ENCODE measurements around the gene SP6.

Gene SP6

GRCh38 chr17:47879776-47880454 is 29.0 kb upstream of the SP6 start:
- DNase-seq (ENCODE audit: low read depth in 3 of 3) = no peak

GRCh38 chr17:47879028-47879585 is 28.1 kb upstream of the SP6 start:
- no peak for DNase-seq (ENCODE audit: low read depth in 3 of 3)

- DNase-seq (ENCODE audit: low read depth in 3 of 3) = no peak
Measured at GRCh38 chr17:47878203-47879027, 27.5 kb upstream of the SP6 start.

- no peak for DNase-seq (ENCODE audit: low read depth in 3 of 3)
Measured at GRCh38 chr17:47877368-47878034, 26.5 kb upstream of the SP6 start.

- DNase-seq (ENCODE audit: low read depth in 3 of 3) = no peak
Measured at GRCh38 chr17:47875011-47875985, 24.3 kb upstream of the SP6 start.

DNA sequence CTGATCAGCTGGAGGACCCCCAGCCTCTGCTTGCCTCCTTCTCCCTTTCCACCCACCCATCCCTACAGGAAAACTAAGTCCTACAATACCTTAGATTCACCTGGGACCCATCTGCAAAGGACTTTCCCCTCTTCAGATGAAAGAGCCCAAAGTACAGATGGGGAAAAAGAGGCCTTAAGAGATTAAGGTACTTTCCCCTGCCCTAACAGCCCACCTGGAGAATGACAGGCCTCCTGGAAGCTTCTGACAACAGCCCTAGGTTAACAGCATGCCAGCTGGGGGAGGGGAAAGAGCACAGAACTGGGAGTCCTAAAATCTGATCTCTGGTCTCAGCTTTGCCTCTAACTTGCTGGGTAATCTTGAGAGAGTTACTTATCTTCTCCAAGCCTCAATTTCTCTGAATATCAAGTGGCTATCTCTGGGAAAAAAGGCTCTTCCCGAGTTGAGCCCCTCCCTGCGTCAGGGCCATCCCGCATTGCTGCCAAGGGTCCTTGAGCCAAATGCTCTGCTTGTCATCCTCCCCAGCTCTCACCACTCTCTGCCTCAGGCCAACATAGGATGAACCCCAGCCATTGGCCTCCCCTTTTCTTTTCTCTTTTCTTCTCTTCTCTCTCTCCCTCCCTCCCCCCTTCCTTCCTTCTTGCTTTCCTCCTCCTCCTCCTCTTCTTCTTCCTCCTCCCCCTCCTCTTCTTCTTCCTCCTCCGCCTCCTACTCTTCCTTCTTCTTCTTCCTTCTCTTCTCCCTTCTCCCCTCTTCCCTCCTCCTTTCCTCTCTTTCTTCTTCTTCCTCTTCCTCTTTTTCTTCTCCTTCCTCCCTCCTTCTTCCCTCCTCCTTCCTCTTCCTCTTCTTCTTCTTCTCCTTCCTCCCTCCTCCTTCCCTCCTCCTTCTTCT is 22.5 kb upstream of the SP6 start:
- DNase-seq (ENCODE audit: low read depth in 3 of 3) = no peak

- DNase-seq (ENCODE audit: low read depth in 3 of 3) = no peak
Measured at GRCh38 chr17:47872651-47873161, 21.7 kb upstream of the SP6 start.

DNA sequence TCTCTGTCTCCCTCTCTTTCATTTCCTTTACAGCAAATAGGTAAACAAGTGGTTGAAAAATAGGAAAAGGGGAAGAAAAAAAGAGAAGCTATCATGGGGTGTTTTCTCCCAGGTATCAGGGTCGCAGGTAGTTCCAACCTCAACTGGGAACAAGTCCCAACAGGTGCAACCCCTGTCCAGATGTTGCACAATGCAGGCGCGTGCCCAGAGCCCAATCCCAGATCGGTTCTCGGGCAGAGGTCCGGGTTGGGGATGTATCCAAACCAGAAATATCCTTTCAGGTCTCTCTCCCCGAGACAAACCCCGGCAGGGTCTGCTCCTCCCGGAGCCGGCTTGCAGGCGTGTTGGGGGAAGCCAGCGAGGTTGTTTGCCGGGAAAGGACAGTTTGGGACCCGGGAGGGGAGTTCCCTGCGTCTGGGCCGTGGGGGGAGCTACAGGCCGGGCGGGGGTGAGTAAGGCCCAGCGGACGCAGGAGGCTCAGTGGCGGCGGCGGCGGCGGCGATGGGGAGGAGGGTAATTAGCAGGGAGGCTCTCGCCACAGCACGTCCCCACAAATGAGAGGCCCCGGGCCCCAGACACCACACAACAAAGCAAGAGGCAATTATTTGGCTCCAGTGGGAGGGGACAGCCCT is 21.2 kb upstream of the SP6 start:
- DNase-seq (ENCODE audit: low read depth in 3 of 3) = no peak

DNA sequence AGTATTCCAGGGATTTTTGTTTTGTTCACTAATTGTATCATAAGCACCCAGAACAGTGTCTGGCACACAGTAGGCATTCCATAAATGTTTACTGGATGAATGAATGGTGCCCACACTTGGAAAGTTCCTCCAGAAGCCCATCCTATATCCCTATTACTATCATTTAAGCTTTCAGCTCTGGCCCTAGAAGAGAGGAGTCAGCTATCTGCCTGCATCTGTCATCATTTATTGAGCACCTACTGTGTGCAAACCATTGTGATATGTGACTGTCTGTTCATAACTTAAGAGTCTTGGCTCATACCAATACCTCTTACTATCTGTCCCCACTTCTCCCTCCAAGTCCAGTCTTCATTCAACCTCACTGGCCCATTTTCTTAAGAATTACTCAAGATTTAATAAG is 20.1 kb upstream of the SP6 start:
- DNase-seq (ENCODE audit: low read depth in 3 of 3) = no peak

DNA sequence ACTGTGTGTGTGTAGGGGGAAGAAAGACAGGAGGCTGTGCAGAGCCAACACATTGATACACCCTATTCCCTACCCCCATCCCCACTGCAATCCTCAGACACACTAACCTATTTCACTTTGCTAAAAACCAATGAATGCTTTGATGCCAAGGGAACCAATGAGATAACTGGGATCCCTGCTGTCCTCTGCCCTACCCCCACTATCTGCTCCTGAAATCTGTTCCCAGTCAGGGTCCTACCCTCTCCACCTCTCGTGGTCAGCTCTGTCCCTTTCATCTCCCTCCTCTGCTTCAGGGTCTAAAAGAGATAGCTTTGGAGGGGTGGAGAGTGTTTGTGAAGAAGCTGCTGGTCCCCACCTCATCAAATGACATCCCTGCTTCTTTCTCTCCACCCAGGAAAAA is 19.1 kb upstream of the SP6 start:
- DNase-seq (ENCODE audit: low read depth in 3 of 3) = no peak

DNA sequence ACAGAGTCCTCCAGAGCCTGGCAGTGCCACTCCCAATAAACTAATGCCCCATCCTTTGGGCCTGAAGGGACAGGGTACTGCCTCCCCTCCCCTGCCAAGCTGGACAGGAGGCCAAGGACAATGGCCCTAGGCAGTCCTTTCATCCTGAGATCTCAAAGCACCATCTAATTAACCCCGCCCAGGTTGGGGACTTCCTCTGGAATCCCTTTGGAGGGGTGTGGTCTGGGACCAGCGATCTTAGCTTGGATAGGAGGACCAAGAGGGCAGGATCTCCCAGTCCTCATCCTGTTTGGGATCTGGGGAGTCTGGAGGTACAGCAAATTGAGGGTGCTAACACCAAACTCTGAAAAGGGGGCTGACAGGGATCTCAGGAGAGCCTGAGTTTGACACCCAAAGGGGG is 18.2 kb upstream of the SP6 start:
- no peak for DNase-seq (ENCODE audit: low read depth in 3 of 3)

GRCh38 chr17:47867813-47868533 is 17.0 kb upstream of the SP6 start:
- DNase-seq (ENCODE audit: low read depth in 3 of 3) = no peak

GRCh38 chr17:47866941-47867340 is 16.0 kb upstream of the SP6 start:
- no peak for DNase-seq (ENCODE audit: low read depth in 3 of 3)

DNA sequence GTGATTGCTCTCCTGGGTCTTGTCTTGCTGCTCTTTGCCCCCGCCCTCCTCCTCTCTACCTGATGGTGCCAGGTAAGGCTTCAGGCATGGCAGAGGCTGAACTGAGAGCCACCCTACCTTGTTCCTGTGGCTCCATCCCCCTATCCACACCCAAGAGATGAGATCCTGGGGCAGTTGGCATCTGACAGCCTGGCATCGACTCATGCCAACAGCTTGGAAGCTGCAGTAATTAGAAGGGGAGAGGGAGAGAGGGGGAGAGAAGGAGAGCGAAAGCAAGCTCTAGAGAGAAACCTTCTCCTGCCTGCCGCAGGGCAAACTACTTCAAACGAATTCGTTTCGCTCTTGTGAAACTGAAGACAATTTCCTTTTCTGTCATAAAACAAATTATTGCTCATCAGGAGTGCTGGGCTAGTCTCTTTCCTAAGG is 13.8 kb upstream of the SP6 start:
- no peak for DNase-seq (ENCODE audit: low read depth in 3 of 3)

GRCh38 chr17:47862621-47863440 is 11.9 kb upstream of the SP6 start:
- no peak for DNase-seq (ENCODE audit: low read depth in 3 of 3)

- no peak for DNase-seq (ENCODE audit: low read depth in 3 of 3)
Measured at GRCh38 chr17:47860386-47860785, 9.4 kb upstream of the SP6 start.

DNA sequence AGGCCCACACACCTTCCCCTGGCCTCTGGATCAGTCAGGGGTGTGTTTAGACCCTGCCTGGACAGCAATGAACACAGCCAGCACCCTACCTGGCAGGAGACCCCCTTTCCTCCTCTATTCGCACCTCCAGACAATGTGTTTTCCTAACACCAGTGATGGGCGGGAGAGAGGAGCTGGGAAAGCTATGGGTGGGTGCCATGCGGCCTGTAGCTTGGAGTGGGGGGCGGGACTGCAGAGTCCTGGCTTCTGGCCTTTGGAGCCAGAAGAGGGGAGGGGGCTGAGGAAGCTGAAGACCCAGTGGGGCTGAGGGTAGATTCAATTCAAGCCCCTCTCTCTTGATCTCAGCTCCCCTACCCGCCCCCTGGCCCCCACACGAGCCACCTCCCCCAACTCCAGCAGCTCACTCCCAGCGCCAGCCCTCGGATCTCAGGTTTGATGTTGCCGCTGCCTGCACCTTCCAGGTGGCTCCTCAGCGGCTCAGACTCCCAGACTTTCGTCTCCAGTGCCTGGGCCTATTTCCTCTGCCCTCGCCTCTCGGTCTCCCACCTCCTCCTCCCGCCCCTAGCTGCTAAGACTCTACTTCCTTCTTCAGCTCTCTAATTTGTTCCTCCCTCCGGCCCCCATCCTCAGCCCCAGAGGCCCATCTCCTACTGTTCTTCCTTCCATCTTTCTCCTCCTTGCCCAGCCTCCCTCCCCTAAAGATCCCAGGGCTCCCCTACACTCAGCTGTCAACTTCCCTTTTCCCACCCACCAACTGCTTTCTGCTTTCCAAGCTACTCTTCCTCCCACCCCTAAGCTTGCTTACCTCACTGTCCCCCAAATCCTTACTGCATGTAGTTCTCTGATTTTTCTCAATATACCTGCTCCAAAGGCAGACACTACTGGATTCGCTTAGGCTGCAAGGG is 6.8 kb upstream of the SP6 start:
- DNase-seq (ENCODE audit: low read depth in 3 of 3) = no peak

Data from stimulated activated CD4-positive, alpha-beta T cell treated with anti-CD3 and anti-CD28 coated beads, TNF-alpha, amount 100 ng/mL, for 4 hours (primary cell).